PC-9 (cell line): ENCODE results near the gene LRRC8D. TPM values are rescaled to one million over a fixed set of nuclear protein-coding genes. Genes with fewer than 3 reads are reported as not detected.

Source experiments
- BruUV-seq: library from RNA; stranded (reverse); fragments of 400-500 nt; replicated peaks from 2 replicates; lab custom pipeline; 2021; lab: Mats Ljungman, UMichigan
- CTCF ChIA-PET: fragments of 300-600 bp; sonication (Branson Sonifier 250); formaldehyde crosslinking; loops from one replicate; lab custom pipeline; 2022; ENCODE audit warnings: antibody characterized with exemption; lab: Charles Lee
- POLR2A ChIA-PET: fragments of 300-600 bp; sonication (Branson Sonifier 250); formaldehyde crosslinking; loops from one replicate; lab custom pipeline; 2022; ENCODE audit warnings: antibody characterized with exemption; ENCODE audit not compliant: unreplicated experiment; lab: Charles Lee
- DNase-seq, 2 experiments: peaks; one replicate each; pipeline versions ENCODE4 v3.0.0 to v3.0.0-alpha.2; 2015 to 2022; ENCODE audit warnings: mixed read lengths in 1 of 2
- H2AFZ ChIP-seq: fragments of 200-600 bp; sonication (generic); 2 replicates; pipeline ENCODE4 v1.8.1; 2017; ENCODE audit warnings: antibody characterized with exemption
- H3F3A ChIP-seq: fragments of 200-600 bp; sonication (generic); 2 replicates; pipeline ENCODE4 v1.8.1; 2017; ENCODE audit warnings: antibody characterized with exemption, mild to moderate bottlenecking, low read depth; ENCODE audit not compliant: insufficient read depth
- H3K27ac ChIP-seq: fragments of 200-600 bp; sonication (generic); 2 replicates; pipeline ENCODE4 v1.6.1; 2016; ENCODE audit warnings: mixed run types
- H3K27me3 ChIP-seq: fragments of 200-600 bp; sonication (generic); 2 replicates; pipeline ENCODE4 v1.6.1; 2016; ENCODE audit warnings: low read depth, mixed run types; ENCODE audit not compliant: insufficient read depth
- H3K36me3 ChIP-seq: fragments of 200-600 bp; sonication (generic); 2 replicates; pipeline ENCODE4 v1.6.1; 2016; ENCODE audit warnings: low read depth, mixed run types
- H3K4me1 ChIP-seq: fragments of 200-600 bp; sonication (generic); replicated peaks from 2 replicates; pipeline ENCODE4 v1.6.1; 2016; ENCODE audit warnings: mixed run types; ENCODE audit not compliant: insufficient read depth
- H3K4me2 ChIP-seq: fragments of 200-600 bp; sonication (generic); 2 replicates; pipeline ENCODE4 v1.6.1; 2017; ENCODE audit warnings: mixed run types
- H3K4me3 ChIP-seq: fragments of 200-600 bp; sonication (generic); 2 replicates; pipeline ENCODE4 v1.6.1; 2016; ENCODE audit warnings: mixed run types
- H3K79me2 ChIP-seq: fragments of 200-600 bp; sonication (generic); 2 replicates; pipeline ENCODE4 v1.6.1; 2017; ENCODE audit warnings: low read depth, mixed run types
- H3K9me2 ChIP-seq: fragments of 200-600 bp; sonication (generic); 2 replicates; pipeline ENCODE4 v1.8.1; 2017; ENCODE audit warnings: mild to moderate bottlenecking; ENCODE audit not compliant: insufficient read depth
- H3K9me3 ChIP-seq: fragments of 200-600 bp; sonication (generic); 2 replicates; pipeline ENCODE4 v1.8.1; 2016; ENCODE audit warnings: low read depth; ENCODE audit not compliant: insufficient read depth
- H4K20me1 ChIP-seq: fragments of 200-600 bp; sonication (generic); 2 replicates; pipeline ENCODE4 v1.8.1; 2017; ENCODE audit not compliant: insufficient read depth
- EZH2 ChIP-seq: fragments of 200-600 bp; sonication (generic); IDR thresholded peaks from 2 replicates; pipeline ENCODE4 v1.8.0; 2017; ENCODE audit warnings: antibody characterized with exemption, low read depth
- intact Hi-C: fragments of 100-400 bp; cut with micrococcal nuclease; formaldehyde crosslinking; loops from one replicate; pipeline ENCODE4 v1.10.0; 2022; ENCODE audit not compliant: unreplicated experiment
- total RNA-seq: library from RNA; stranded (reverse); gene quantifications from 2 replicates; pipeline ENCODE4 v1.2.3, GENCODE V29; 2021
- TF ChIP-seq, protein P1 (sequence below): fragments of 200-600 bp; sonication (generic); conservative IDR thresholded peaks from 2 replicates; pipeline ENCODE4 v1.6.1; 2017; ENCODE audit warnings: mixed run types, antibody characterized with exemption, mild to moderate bottlenecking, moderate library complexity

Gene LRRC8D
- total RNA-seq, 1 experiment from 2014 or later, result 75.9 TPM

DNA sequence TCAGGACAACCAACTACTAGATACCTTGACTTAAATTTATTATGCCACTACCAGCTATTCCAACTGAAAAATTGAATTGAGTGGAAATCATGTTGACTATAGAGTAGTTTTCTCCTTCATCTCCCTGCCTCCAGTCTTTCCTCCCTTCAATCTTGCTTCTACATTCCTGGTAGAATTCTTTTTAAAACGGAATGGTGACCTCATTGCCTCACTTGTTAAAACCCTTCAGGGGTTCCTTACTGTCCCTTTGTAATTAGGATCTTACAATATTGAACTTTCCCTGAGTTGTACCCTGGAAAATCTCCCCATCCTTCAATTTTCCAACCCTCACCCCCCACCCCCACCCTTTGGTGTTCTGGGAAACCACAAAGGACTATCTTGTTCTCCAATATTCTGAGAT lies 91.2 kb downstream of the LRRC8D start:
- Histone ChIP-seq H3K27me3 (no peaks in the 10 kb centered on the region), H3K4me1 (peaks cover 65% of the 10 kb centered on the region), H3K27ac (peak overlapping the region; percentile 92), H3K9me3 (no peaks in the 10 kb centered on the region), H3F3A (peaks cover 61% of the 10 kb centered on the region), H3K36me3 (peaks cover 45% of the 10 kb centered on the region), H3K79me2 (peaks cover 92% of the 10 kb centered on the region), H3K4me2 (peak overlapping the region; percentile 67), H2AFZ (no peak overlapping the region), H3K4me3 (no peak overlapping the region), H3K9me2 (no peaks in the 10 kb centered on the region), H4K20me1 (no peaks in the 10 kb centered on the region)
- no TSS peak for BruUV-seq
- intact Hi-C loops, result no loop called here
- no peak for DNase-seq
- POLR2A ChIA-PET, result interaction anchor here (0.5 to 0.7 kb wide), 3 partner anchors 83 to 114 kb away, joined by 3 to 17 read pairs (median 4); partner anchors contain the start of gene ZNF326
- no peak for TF ChIP-seq EZH2
- TF ChIP-seq, protein P1, sequence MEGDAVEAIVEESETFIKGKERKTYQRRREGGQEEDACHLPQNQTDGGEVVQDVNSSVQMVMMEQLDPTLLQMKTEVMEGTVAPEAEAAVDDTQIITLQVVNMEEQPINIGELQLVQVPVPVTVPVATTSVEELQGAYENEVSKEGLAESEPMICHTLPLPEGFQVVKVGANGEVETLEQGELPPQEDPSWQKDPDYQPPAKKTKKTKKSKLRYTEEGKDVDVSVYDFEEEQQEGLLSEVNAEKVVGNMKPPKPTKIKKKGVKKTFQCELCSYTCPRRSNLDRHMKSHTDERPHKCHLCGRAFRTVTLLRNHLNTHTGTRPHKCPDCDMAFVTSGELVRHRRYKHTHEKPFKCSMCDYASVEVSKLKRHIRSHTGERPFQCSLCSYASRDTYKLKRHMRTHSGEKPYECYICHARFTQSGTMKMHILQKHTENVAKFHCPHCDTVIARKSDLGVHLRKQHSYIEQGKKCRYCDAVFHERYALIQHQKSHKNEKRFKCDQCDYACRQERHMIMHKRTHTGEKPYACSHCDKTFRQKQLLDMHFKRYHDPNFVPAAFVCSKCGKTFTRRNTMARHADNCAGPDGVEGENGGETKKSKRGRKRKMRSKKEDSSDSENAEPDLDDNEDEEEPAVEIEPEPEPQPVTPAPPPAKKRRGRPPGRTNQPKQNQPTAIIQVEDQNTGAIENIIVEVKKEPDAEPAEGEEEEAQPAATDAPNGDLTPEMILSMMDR, result no peak
- CTCF ChIA-PET, result no interaction called here

DNA sequence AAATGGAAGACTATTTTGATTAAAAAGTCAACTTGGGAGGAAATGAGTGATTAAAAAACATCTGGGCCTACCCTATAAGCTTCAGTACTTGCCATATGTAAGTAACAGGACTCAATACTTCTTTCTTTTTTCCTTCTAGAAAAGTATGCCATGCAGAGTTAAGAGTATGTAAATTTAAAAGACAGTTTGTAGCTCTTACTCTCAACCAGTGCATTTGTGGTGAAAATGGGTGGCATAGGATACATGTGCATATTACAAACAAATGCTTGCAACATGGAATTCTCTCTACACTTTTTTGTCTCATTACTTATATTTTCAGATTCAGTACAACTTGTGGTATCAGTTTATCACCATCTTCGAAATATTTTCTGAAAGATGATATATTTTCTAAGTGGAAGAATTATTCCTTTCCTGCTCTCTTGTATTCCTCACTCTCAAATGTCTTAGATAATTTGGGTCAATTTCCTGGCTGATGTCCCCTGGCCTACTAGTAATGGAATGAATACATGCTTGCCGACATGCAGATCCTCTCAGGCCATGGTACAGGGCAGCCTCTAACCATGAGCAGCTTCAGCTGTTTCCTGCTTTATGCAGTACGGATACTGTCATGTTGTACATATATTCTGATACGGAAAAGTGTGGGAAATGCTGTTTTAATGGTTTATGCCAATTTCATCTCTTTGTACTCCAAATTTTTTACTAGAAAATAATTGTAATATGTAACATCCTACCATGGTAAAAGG lies 92.7 kb downstream of the LRRC8D start:
- intact Hi-C loops, result no loop called here
- H3K4me1 ChIP-seq, result peaks cover 65% of the 10 kb centered on the region
- ChIA-PET POLR2A (no interaction called here), CTCF (no interaction called here)
- peaks cover 92% of the 10 kb centered on the region for H3K79me2 ChIP-seq
- H3K27me3 ChIP-seq, result no peaks in the 10 kb centered on the region
- no peaks in the 10 kb centered on the region for H4K20me1 ChIP-seq
- H2AFZ ChIP-seq, result no peak overlapping the region
- no TSS peak for BruUV-seq
- no peaks in the 10 kb centered on the region for H3K9me3 ChIP-seq
- H3K4me2 ChIP-seq, result no peak overlapping the region
- H3K9me2 ChIP-seq, result no peaks in the 10 kb centered on the region
- DNase-seq, result no peak
- H3K4me3 ChIP-seq, result no peak overlapping the region
- H3K27ac ChIP-seq, result 0 out of 2 replicates have a peak overlapping the region, but pooled peaks have one; percentile 8
- no peak for TF ChIP-seq EZH2
- TF ChIP-seq, protein P1, result no peak
- peaks cover 60% of the 10 kb centered on the region for H3F3A ChIP-seq
- peaks cover 44% of the 10 kb centered on the region for H3K36me3 ChIP-seq

DNA sequence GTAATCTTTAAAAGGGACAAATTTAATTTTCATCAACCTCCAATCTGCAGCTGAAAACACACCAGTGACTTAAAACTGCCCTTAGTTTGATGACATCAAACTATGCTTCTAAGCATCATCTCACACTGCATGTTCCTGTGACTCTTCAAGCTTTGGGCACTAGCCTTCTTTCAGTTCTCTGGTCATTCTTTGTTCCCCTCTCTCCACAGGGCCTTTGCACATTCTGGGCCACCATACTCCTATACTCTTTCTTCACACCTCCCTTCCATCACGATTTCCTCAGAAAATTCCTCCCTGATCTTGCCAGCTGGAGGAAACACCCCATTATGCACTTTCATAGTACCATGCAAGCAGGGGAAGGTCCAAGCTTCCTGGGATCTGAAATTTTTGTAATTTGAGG lies 96.5 kb downstream of the LRRC8D start:
- no TSS peak for BruUV-seq
- Histone ChIP-seq H3K79me2 (peaks cover 97% of the 10 kb centered on the region), H3F3A (peaks cover 37% of the 10 kb centered on the region), H3K27me3 (no peaks in the 10 kb centered on the region), H2AFZ (no peak overlapping the region), H3K9me2 (no peaks in the 10 kb centered on the region), H3K4me2 (no peak overlapping the region), H3K27ac (peak overlapping the region; percentile 52), H3K36me3 (peaks cover 47% of the 10 kb centered on the region), H3K4me1 (peaks cover 45% of the 10 kb centered on the region), H3K9me3 (peaks cover 1% of the 10 kb centered on the region; the same call in 1 of the 2 replicates), H3K4me3 (no peak overlapping the region), H4K20me1 (no peaks in the 10 kb centered on the region)
- DNase-seq, result no peak
- CTCF ChIA-PET, result no interaction called here
- TF ChIP-seq, protein P1, result no peak
- TF ChIP-seq EZH2, result no peak
- POLR2A ChIA-PET, result no interaction called here
- intact Hi-C loops, result no loop called here
